ENCODE data around the gene SLC39A7. TPM values are rescaled to one million over a fixed set of nuclear protein-coding genes. Genes with fewer than 3 reads are reported as not detected.

Gene SLC39A7
- total and polyA plus RNA-seq, 2 of the 13 experiments (the other 11 are each of a cell fraction or from before 2014, with no cell fraction given), result 142 to 229 TPM

DNA sequence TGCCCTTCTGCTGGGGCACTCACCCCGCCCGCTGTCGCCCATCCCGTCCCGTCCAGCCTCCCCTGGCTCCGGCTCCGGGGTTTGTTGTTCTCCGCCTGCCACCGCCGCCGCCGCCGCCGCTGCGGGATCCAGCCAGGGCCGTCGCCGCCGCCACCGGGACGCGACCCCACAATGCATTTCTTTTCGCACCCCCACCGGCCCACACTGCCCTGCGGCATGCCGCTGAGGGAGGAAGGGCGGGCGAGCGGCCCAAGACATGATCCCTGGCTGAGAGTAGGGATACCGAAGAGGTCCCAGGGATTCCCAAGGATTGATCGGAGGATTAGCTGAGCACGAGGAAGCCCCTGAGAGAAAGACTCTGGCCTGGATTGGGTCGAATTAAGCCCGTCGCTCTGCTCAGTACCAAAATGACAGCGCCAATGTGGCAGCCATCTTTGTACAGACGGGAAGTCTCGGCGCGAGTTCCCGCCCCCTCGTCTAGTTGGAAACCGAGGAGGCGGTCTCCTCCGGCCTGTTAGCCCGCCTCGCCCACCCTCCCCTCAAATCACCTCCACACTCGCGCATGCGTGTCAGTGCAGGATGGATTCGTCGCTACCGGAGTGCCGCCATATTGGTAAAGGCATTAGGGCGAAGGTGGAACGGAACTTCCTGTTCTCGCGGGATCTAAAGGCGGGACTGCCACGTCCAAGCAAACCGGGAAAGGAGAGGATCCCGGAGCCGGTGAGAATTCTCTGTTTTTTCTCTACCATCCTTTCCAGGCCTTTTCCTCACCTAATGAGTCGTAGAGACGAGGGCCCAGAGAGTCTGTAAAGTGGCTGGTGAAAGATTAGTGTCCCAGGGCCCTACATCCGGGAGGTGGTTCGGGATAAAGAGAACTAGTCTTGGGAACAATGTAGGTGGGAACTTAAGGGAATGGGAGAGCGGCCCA lies at the start of gene SLC39A7, which contains the start of gene RXRB (continued):
- TF ChIP-seq, protein P1, sequence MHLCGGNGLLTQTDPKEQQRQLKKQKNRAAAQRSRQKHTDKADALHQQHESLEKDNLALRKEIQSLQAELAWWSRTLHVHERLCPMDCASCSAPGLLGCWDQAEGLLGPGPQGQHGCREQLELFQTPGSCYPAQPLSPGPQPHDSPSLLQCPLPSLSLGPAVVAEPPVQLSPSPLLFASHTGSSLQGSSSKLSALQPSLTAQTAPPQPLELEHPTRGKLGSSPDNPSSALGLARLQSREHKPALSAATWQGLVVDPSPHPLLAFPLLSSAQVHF (CRISPR knock-in tag; IDR thresholded peaks at IDR 0.05), result peak; percentile 84; the same call in 1 of the 2 replicates
- TF ChIP-seq, protein P2, sequence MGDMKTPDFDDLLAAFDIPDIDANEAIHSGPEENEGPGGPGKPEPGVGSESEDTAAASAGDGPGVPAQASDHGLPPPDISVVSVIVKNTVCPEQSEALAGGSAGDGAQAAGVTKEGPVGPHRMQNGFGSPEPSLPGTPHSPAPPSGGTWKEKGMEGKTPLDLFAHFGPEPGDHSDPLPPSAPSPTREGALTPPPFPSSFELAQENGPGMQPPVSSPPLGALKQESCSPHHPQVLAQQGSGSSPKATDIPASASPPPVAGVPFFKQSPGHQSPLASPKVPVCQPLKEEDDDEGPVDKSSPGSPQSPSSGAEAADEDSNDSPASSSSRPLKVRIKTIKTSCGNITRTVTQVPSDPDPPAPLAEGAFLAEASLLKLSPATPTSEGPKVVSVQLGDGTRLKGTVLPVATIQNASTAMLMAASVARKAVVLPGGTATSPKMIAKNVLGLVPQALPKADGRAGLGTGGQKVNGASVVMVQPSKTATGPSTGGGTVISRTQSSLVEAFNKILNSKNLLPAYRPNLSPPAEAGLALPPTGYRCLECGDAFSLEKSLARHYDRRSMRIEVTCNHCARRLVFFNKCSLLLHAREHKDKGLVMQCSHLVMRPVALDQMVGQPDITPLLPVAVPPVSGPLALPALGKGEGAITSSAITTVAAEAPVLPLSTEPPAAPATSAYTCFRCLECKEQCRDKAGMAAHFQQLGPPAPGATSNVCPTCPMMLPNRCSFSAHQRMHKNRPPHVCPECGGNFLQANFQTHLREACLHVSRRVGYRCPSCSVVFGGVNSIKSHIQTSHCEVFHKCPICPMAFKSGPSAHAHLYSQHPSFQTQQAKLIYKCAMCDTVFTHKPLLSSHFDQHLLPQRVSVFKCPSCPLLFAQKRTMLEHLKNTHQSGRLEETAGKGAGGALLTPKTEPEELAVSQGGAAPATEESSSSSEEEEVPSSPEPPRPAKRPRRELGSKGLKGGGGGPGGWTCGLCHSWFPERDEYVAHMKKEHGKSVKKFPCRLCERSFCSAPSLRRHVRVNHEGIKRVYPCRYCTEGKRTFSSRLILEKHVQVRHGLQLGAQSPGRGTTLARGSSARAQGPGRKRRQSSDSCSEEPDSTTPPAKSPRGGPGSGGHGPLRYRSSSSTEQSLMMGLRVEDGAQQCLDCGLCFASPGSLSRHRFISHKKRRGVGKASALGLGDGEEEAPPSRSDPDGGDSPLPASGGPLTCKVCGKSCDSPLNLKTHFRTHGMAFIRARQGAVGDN (CRISPR knock-in tag; IDR thresholded peaks at IDR 0.05), result peak; percentile 92
- peak; percentile 80 for TF ChIP-seq ZNF614 (CRISPR knock-in tag; IDR thresholded peaks at IDR 0.05; ENCODE audit: borderline replicate concordance)
- peak; percentile 47 for TF ChIP-seq FOSL2 (CRISPR knock-in tag; IDR thresholded peaks at IDR 0.05)
- TF ChIP-seq, protein P3, sequence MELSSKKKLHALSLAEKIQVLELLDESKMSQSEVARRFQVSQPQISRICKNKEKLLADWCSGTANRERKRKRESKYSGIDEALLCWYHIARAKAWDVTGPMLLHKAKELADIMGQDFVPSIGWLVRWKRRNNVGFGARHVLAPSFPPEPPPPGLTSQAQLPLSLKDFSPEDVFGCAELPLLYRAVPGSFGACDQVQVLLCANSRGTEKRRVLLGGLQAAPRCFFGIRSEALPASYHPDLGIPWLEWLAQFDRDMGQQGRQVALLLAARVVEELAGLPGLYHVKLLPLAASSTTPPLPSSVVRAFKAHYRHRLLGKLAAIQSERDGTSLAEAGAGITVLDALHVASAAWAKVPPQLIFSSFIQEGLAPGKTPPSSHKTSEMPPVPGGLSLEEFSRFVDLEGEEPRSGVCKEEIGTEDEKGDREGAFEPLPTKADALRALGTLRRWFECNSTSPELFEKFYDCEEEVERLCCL (CRISPR knock-in tag; IDR thresholded peaks at IDR 0.05; ENCODE audit: borderline replicate concordance), result 0 out of 2 replicates have a peak, but pooled peaks have one; percentile 53
- TF ChIP-seq, protein P4, sequence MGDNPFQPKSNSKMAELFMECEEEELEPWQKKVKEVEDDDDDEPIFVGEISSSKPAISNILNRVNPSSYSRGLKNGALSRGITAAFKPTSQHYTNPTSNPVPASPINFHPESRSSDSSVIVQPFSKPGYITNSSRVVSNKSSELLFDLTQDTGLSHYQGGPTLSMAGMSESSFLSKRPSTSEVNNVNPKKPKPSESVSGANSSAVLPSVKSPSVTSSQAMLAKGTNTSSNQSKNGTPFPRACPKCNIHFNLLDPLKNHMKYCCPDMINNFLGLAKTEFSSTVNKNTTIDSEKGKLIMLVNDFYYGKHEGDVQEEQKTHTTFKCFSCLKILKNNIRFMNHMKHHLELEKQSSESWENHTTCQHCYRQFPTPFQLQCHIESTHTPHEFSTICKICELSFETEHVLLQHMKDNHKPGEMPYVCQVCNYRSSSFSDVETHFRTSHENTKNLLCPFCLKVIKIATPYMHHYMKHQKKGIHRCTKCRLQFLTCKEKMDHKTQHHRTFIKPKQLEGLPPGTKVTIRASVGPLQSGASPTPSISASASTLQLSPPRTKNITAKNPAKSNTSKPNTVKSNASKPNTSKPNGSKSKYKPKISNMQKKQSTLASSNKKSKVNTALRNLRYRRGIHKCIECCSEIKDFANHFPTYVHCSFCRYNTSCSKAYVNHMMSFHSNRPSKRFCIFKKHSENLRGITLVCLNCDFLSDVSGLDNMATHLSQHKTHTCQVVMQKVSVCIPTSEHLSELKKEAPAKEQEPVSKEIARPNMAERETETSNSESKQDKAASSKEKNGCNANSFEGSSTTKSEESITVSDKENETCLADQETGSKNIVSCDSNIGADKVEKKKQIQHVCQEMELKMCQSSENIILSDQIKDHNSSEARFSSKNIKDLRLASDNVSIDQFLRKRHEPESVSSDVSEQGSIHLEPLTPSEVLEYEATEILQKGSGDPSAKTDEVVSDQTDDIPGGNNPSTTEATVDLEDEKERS (CRISPR knock-in tag; IDR thresholded peaks at IDR 0.05), result no peak
- 0 out of 2 replicates have a peak, but pooled peaks have one; percentile 49 for TF ChIP-seq ZNF235 (CRISPR knock-in tag; IDR thresholded peaks at IDR 0.05; ENCODE audit: borderline replicate concordance)
- no peak for TF ChIP-seq NR2F2 (IDR thresholded peaks at IDR 0.05; ENCODE audit: borderline replicate concordance, low read depth)
- TF ChIP-seq ZBTB25 (CRISPR knock-in tag; IDR thresholded peaks at IDR 0.05), result peak; percentile 99
- TF ChIP-seq GABPB1 (CRISPR knock-in tag; IDR thresholded peaks at IDR 0.05), result peak; percentile 94
- TF ChIP-seq, protein P5, sequence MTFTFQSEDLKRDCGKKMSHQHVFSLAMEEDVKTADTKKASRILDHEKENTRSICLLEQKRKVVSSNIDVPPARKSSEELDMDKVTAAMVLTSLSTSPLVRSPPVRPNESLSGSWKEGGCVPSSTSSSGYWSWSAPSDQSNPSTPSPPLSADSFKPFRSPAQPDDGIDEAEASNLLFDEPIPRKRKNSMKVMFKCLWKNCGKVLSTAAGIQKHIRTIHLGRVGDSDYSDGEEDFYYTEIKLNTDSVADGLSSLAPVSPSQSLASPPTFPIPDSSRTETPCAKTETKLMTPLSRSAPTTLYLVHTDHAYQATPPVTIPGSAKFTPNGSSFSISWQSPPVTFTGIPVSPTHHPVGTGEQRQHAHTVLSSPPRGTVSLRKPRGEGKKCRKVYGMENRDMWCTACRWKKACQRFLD (CRISPR knock-in tag; IDR thresholded peaks at IDR 0.05; ENCODE audit: borderline replicate concordance), result no peak
- TF ChIP-seq ZNF615 (CRISPR knock-in tag; IDR thresholded peaks at IDR 0.05; ENCODE audit: borderline replicate concordance), result no peak
- TF ChIP-seq REXO4 (CRISPR knock-in tag; IDR thresholded peaks at IDR 0.05; ENCODE audit: borderline replicate concordance), result no peak
- 0 out of 2 replicates have a peak, but pooled peaks have one; percentile 63 for TF ChIP-seq ZNF724P (CRISPR knock-in tag; IDR thresholded peaks at IDR 0.05; ENCODE audit: borderline replicate concordance)
- TF ChIP-seq ADNP (CRISPR knock-in tag; IDR thresholded peaks at IDR 0.05), result no peak
